SK-N-SH treated with all-trans-retinoic acid at 6 μM for 48 hours (cell line): Measurements from ENCODE around the gene RBMS3.

Experiments
- ATAC-seq: fragments of 200-7000 bp; cut with Tn5 transposase; 3 replicates; pipeline ENCODE4 v1.9.1; 2020; ENCODE audit warnings: mild to moderate bottlenecking, moderate library complexity
- ARNTL ChIP-seq: fragments of 450-650 bp; formaldehyde crosslinking; IDR thresholded peaks from 2 replicates; pipeline ENCODE4 v1.5.0; 2020; ENCODE audit warnings: low read depth, mild to moderate bottlenecking, moderate library complexity, borderline replicate concordance
- BACH2 ChIP-seq: fragments of 250-450 bp; sonication (Bioruptor Pico); IDR thresholded peaks from 2 replicates; pipeline ENCODE4 v1.9.0; 2021; ENCODE audit warnings: mild to moderate bottlenecking, borderline replicate concordance
- CSDC2 ChIP-seq: fragments of 250-450 bp; sonication (Bioruptor Pico); IDR thresholded peaks from 2 replicates; pipeline ENCODE4 v1.5.0; 2020; ENCODE audit warnings: mild to moderate bottlenecking, moderate library complexity
- ESRRG ChIP-seq: fragments of 250-450 bp; sonication (Bioruptor Pico); IDR thresholded peaks from 2 replicates; pipeline ENCODE4 v1.6.1; 2021; ENCODE audit warnings: mild to moderate bottlenecking
- GLIS3 ChIP-seq: fragments of 250-450 bp; sonication (Bioruptor Pico); IDR thresholded peaks from 2 replicates; pipeline ENCODE4 v1.5.0; 2020; ENCODE audit warnings: mild to moderate bottlenecking, moderate library complexity
- ISL1 ChIP-seq: fragments of 250-450 bp; sonication (Bioruptor Pico); IDR thresholded peaks from 2 replicates; pipeline ENCODE4 v2.1.2; 2022; ENCODE audit warnings: mild to moderate bottlenecking, moderate library complexity
- OSR1 ChIP-seq: fragments of 250-450 bp; sonication (Bioruptor Pico); IDR thresholded peaks from 2 replicates; pipeline ENCODE4 v1.8.0; 2022; ENCODE audit warnings: moderate library complexity, mild to moderate bottlenecking, inconsistent platforms
- PPARA ChIP-seq: fragments of 250-450 bp; sonication (Bioruptor Pico); IDR thresholded peaks from 2 replicates; pipeline ENCODE4 v1.5.0; 2020; ENCODE audit warnings: mild to moderate bottlenecking, borderline replicate concordance
- SNAI2 ChIP-seq: fragments of 250-450 bp; sonication (Bioruptor Pico); IDR thresholded peaks from 2 replicates; pipeline ENCODE4 v1.5.0; 2020; ENCODE audit warnings: mild to moderate bottlenecking, moderate library complexity
- ZC3H10 ChIP-seq: fragments of 250-450 bp; sonication (Bioruptor Pico); IDR thresholded peaks from 2 replicates; pipeline ENCODE4 v1.5.1; 2021; ENCODE audit warnings: mild to moderate bottlenecking, moderate library complexity
- ZFP3 ChIP-seq: fragments of 250-450 bp; sonication (Bioruptor Pico); IDR thresholded peaks from 2 replicates; pipeline ENCODE4 v1.5.0; 2020; ENCODE audit warnings: mild to moderate bottlenecking, moderate library complexity
- ZFP30 ChIP-seq: fragments of 450-650 bp; formaldehyde crosslinking; IDR thresholded peaks from 2 replicates; pipeline ENCODE4 v1.5.0; 2022; ENCODE audit warnings: mild to moderate bottlenecking, moderate library complexity
- ZNF565 ChIP-seq: fragments of 450-650 bp; formaldehyde crosslinking; conservative IDR thresholded peaks from 2 replicates; pipeline ENCODE4 v1.5.0; 2020; ENCODE audit warnings: low read depth, mild to moderate bottlenecking, moderate library complexity
- ZNF8 ChIP-seq: fragments of 450-650 bp; formaldehyde crosslinking; IDR thresholded peaks from 2 replicates; pipeline ENCODE4 v1.5.0; 2020; ENCODE audit warnings: mild to moderate bottlenecking, moderate library complexity
- TF ChIP-seq, protein P1 (sequence below): fragments of 250-450 bp; sonication (Bioruptor Pico); IDR thresholded peaks from 2 replicates; pipeline ENCODE4 v1.5.1; 2021; ENCODE audit warnings: mild to moderate bottlenecking, moderate library complexity
- TF ChIP-seq, protein P2 (sequence below): fragments of 250-450 bp; sonication (Bioruptor Pico); IDR thresholded peaks from 2 replicates; pipeline ENCODE4 v1.8.0; 2020; ENCODE audit warnings: mild to moderate bottlenecking, moderate library complexity, borderline replicate concordance
- TF ChIP-seq, protein P3 (sequence below): fragments of 250-450 bp; sonication (Bioruptor Pico); IDR thresholded peaks from 2 replicates; pipeline ENCODE4 v1.5.0; 2020; ENCODE audit warnings: mild to moderate bottlenecking, moderate library complexity
- TF ChIP-seq, protein P4 (sequence below): fragments of 250-450 bp; sonication (Bioruptor Pico); IDR thresholded peaks from 2 replicates; pipeline ENCODE4 v1.8.0; 2021; ENCODE audit warnings: low read depth, mild to moderate bottlenecking, moderate library complexity, borderline replicate concordance
- TF ChIP-seq, protein P5 (sequence below): fragments of 250-450 bp; sonication (Bioruptor Pico); IDR thresholded peaks from 2 replicates; pipeline ENCODE4 v1.5.1; 2020; ENCODE audit warnings: low read depth, mild to moderate bottlenecking, moderate library complexity

The RBMS3 gene

DNA sequence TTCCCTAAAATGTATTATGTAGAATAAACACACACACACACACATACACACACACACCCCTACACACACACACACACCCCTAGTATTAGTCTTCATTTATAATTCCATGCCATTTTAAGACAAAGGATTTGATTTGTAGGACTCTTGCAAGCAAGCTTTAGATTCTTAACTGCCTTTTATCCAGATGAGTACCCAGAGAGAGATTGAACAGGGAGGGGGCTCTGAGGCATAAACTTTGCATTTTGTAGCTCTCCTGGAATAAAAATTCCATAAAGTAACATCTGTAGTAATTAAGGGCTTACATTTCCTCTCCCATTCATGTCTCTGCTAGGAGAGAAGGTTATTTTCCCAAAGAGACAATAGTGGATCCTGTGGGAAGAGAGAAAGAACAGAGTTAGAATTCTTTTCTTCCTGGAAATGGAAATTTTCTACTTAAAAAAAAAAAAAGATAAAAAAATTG, 479.4 kb downstream of the RBMS3 start:
- TF ChIP-seq PPARA (no peak), ZNF565 (CRISPR knock-in tag) (no peak), ZC3H10 (no peak), ARNTL (no peak), ISL1 (CRISPR knock-in tag) (no peak), CSDC2 (CRISPR knock-in tag) (no peak), ESRRG (CRISPR knock-in tag) (no peak), ZFP30 (CRISPR knock-in tag) (no peak)
- TF ChIP-seq, protein P1, sequence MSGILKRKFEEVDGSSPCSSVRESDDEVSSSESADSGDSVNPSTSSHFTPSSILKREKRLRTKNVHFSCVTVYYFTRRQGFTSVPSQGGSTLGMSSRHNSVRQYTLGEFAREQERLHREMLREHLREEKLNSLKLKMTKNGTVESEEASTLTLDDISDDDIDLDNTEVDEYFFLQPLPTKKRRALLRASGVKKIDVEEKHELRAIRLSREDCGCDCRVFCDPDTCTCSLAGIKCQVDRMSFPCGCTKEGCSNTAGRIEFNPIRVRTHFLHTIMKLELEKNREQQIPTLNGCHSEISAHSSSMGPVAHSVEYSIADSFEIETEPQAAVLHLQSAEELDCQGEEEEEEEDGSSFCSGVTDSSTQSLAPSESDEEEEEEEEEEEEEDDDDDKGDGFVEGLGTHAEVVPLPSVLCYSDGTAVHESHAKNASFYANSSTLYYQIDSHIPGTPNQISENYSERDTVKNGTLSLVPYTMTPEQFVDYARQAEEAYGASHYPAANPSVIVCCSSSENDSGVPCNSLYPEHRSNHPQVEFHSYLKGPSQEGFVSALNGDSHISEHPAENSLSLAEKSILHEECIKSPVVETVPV (CRISPR knock-in tag), result no peak
- TF ChIP-seq, protein P2, sequence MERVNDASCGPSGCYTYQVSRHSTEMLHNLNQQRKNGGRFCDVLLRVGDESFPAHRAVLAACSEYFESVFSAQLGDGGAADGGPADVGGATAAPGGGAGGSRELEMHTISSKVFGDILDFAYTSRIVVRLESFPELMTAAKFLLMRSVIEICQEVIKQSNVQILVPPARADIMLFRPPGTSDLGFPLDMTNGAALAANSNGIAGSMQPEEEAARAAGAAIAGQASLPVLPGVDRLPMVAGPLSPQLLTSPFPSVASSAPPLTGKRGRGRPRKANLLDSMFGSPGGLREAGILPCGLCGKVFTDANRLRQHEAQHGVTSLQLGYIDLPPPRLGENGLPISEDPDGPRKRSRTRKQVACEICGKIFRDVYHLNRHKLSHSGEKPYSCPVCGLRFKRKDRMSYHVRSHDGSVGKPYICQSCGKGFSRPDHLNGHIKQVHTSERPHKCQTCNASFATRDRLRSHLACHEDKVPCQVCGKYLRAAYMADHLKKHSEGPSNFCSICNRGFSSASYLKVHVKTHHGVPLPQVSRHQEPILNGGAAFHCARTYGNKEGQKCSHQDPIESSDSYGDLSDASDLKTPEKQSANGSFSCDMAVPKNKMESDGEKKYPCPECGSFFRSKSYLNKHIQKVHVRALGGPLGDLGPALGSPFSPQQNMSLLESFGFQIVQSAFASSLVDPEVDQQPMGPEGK (CRISPR knock-in tag), result no peak
- TF ChIP-seq, protein P3, sequence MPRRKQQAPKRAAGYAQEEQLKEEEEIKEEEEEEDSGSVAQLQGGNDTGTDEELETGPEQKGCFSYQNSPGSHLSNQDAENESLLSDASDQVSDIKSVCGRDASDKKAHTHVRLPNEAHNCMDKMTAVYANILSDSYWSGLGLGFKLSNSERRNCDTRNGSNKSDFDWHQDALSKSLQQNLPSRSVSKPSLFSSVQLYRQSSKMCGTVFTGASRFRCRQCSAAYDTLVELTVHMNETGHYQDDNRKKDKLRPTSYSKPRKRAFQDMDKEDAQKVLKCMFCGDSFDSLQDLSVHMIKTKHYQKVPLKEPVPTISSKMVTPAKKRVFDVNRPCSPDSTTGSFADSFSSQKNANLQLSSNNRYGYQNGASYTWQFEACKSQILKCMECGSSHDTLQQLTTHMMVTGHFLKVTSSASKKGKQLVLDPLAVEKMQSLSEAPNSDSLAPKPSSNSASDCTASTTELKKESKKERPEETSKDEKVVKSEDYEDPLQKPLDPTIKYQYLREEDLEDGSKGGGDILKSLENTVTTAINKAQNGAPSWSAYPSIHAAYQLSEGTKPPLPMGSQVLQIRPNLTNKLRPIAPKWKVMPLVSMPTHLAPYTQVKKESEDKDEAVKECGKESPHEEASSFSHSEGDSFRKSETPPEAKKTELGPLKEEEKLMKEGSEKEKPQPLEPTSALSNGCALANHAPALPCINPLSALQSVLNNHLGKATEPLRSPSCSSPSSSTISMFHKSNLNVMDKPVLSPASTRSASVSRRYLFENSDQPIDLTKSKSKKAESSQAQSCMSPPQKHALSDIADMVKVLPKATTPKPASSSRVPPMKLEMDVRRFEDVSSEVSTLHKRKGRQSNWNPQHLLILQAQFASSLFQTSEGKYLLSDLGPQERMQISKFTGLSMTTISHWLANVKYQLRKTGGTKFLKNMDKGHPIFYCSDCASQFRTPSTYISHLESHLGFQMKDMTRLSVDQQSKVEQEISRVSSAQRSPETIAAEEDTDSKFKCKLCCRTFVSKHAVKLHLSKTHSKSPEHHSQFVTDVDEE (CRISPR knock-in tag), result no peak
- TF ChIP-seq, all 23 proteins: peak for 0
- ATAC-seq, result no peak

DNA sequence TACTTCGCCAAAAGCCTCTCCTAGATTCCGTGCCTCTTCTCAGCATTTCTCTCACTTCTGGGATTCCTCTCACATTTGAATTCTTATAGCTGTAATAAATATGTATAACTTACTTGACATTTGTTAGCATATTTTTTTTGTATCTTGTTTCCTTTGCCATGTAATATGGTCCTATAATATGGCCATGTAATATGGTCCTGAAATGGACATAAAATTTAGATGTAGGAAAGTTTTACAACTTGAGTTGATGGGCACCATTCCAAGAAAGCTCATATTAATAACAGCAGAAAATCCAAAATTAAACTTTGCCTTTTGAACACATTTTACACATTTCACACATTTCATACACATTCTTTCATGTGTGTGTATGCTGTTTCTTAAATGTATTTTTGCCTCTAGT, 480.6 kb downstream of the RBMS3 start:
- TF ChIP-seq ISL1 (CRISPR knock-in tag), result no peak
- no peak for TF ChIP-seq ZFP3 (CRISPR knock-in tag)
- TF ChIP-seq, protein P4, sequence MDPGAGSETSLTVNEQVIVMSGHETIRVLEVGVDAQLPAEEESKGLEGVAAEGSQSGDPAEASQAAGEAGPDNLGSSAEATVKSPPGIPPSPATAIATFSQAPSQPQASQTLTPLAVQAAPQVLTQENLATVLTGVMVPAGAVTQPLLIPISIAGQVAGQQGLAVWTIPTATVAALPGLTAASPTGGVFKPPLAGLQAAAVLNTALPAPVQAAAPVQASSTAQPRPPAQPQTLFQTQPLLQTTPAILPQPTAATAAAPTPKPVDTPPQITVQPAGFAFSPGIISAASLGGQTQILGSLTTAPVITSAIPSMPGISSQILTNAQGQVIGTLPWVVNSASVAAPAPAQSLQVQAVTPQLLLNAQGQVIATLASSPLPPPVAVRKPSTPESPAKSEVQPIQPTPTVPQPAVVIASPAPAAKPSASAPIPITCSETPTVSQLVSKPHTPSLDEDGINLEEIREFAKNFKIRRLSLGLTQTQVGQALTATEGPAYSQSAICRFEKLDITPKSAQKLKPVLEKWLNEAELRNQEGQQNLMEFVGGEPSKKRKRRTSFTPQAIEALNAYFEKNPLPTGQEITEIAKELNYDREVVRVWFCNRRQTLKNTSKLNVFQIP (CRISPR knock-in tag), result no peak
- no peak for TF ChIP-seq ZC3H10
- TF ChIP-seq, protein P2 (CRISPR knock-in tag), result no peak
- no peak for TF ChIP-seq OSR1 (CRISPR knock-in tag)
- TF ChIP-seq, protein P1 (CRISPR knock-in tag), result no peak
- TF ChIP-seq ESRRG (CRISPR knock-in tag), result no peak
- TF ChIP-seq GLIS3, result no peak
- TF ChIP-seq PPARA, result no peak
- TF ChIP-seq BACH2, result no peak
- TF ChIP-seq ZNF8 (CRISPR knock-in tag), result no peak
- TF ChIP-seq, protein P5, sequence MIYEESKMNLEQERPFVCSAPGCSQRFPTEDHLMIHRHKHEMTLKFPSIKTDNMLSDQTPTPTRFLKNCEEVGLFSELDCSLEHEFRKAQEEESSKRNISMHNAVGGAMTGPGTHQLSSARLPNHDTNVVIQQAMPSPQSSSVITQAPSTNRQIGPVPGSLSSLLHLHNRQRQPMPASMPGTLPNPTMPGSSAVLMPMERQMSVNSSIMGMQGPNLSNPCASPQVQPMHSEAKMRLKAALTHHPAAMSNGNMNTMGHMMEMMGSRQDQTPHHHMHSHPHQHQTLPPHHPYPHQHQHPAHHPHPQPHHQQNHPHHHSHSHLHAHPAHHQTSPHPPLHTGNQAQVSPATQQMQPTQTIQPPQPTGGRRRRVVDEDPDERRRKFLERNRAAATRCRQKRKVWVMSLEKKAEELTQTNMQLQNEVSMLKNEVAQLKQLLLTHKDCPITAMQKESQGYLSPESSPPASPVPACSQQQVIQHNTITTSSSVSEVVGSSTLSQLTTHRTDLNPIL (CRISPR knock-in tag), result no peak
- TF ChIP-seq, protein P3 (CRISPR knock-in tag), result no peak
- no peak for TF ChIP-seq SNAI2 (CRISPR knock-in tag)
- ATAC-seq, result no peak
